Measurements from ENCODE around the gene KCNQ2. TPM values are rescaled to one million over a fixed set of nuclear protein-coding genes. Genes with fewer than 3 reads are reported as not detected.

KCNQ2 gene
- total and polyA plus RNA-seq, 7 donors: 0.01 to 2.8 (median 0.15) TPM; not detected in 1

DNA sequence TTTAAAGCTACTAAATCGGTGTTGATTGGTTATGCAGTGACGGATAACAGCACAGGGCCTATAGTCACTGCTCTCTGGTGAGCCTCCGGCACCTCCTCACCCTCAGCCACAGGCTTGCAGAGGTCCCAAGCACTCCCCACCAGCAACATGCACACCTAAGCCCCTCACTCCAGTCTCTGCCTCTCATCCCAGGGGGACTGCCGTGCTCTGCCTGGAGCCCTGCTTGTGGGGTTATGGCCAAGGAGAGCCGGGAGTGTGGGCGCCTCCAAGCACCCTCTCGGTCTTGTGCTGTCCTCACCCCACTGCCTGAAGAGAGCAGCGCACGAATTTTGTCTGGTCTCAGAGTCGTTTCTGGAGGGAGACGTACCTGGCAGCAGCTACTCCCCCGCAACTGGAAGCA, 33.3 kb upstream of the KCNQ2 start:
- intact Hi-C loops (cut with DNase I): no loop called here
- H3K4me3 ChIP-seq: no peak overlapping the region
- H3K9me3 ChIP-seq: peaks cover 12% of the 10 kb centered on the region
- no peak for ATAC-seq
- H3K27ac ChIP-seq: no peak overlapping the region
- H3K27me3 ChIP-seq (ENCODE audit: insufficient read depth in 3 of 3, low read length in 2 of 3): no peaks in the 10 kb centered on the region
- DNase-seq: peak in 1 of 2 donors; percentile 25
- WGBS, 3 donors: 79 to 86% (median 85%) methylated on average over 12 of the region's 12 CpGs
- TF ChIP-seq, protein P1, sequence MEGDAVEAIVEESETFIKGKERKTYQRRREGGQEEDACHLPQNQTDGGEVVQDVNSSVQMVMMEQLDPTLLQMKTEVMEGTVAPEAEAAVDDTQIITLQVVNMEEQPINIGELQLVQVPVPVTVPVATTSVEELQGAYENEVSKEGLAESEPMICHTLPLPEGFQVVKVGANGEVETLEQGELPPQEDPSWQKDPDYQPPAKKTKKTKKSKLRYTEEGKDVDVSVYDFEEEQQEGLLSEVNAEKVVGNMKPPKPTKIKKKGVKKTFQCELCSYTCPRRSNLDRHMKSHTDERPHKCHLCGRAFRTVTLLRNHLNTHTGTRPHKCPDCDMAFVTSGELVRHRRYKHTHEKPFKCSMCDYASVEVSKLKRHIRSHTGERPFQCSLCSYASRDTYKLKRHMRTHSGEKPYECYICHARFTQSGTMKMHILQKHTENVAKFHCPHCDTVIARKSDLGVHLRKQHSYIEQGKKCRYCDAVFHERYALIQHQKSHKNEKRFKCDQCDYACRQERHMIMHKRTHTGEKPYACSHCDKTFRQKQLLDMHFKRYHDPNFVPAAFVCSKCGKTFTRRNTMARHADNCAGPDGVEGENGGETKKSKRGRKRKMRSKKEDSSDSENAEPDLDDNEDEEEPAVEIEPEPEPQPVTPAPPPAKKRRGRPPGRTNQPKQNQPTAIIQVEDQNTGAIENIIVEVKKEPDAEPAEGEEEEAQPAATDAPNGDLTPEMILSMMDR (IDR thresholded peaks at IDR 0.05): no peak
- H3K36me3 ChIP-seq (ENCODE audit: insufficient read depth in 1 of 2, low read depth in 1 of 2): no peaks in the 10 kb centered on the region
- H3K4me1 ChIP-seq: peaks cover 31% of the 10 kb centered on the region

DNA sequence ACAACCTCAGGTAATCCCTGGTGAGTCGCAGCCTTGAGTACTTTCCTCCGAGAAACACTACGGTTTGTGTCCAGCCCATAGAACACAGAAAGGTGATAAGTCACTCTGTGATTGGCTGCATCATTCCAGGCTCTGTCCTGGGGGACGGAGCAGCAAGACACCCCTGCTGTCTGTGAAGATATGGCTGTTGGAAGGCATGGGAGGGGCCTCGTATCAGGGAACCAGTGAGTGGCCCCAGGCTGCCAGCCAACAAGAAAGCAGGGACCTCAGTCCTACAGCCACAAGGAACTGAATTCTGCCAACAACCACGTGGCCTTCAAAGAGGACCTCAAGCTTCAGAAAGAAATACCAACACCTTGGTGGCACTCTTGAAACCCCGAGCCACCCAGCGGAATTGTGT, 32.8 kb upstream of the KCNQ2 start:
- Histone ChIP-seq H3K36me3 (ENCODE audit: insufficient read depth in 1 of 2, low read depth in 1 of 2) (no peaks in the 10 kb centered on the region), H3K27me3 (ENCODE audit: insufficient read depth in 3 of 3, low read length in 2 of 3) (no peaks in the 10 kb centered on the region), H3K4me1 (peaks cover 33% of the 10 kb centered on the region), H3K27ac (no peak overlapping the region), H3K4me3 (no peak overlapping the region), H3K9me3 (peaks cover 12% of the 10 kb centered on the region)
- intact Hi-C loops (cut with DNase I): no loop called here
- WGBS, 3 donors: 85 to 87% (median 86%) methylated on average over 8 of the region's 8 CpGs
- peak in 1 of 2 donors; percentile 24 for DNase-seq
- TF ChIP-seq, protein P1 (IDR thresholded peaks at IDR 0.05): no peak
- no peak for ATAC-seq

DNA sequence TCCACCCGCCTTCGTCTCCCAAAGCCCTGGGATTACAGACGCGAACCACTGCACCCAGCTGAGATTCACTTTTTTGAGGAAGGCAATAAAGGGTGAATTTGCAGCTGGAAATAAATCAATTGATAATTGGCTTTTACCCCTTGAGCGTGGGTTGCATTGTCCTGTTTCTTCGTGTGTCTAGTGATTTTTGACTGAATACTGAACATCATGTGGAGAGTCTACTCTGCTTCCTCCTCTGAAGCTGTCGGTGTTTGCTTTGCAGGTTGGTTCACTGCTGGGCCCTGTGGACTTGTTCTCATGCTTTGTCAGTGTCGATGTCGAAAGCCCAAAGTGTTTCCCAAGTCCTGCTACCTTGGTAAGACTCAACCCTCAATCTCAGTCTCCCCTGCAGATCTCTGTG, 32.2 kb upstream of the KCNQ2 start:
- H3K4me3 ChIP-seq: no peak overlapping the region
- intact Hi-C loops (cut with DNase I): no loop called here
- H3K27ac ChIP-seq: no peak overlapping the region
- no peaks in the 10 kb centered on the region for H3K36me3 ChIP-seq (ENCODE audit: insufficient read depth in 1 of 2, low read depth in 1 of 2)
- ATAC-seq (no peak), DNase-seq (peak in 1 of 2 donors; percentile 6)
- peaks cover 32% of the 10 kb centered on the region for H3K4me1 ChIP-seq
- 81 to 91% (median 88%) methylated on average over 9 of the region's 9 CpGs for WGBS, 3 donors
- peaks cover 12% of the 10 kb centered on the region for H3K9me3 ChIP-seq
- no peaks in the 10 kb centered on the region for H3K27me3 ChIP-seq (ENCODE audit: insufficient read depth in 3 of 3, low read length in 2 of 3)
- TF ChIP-seq, protein P1 (IDR thresholded peaks at IDR 0.05): no peak

DNA sequence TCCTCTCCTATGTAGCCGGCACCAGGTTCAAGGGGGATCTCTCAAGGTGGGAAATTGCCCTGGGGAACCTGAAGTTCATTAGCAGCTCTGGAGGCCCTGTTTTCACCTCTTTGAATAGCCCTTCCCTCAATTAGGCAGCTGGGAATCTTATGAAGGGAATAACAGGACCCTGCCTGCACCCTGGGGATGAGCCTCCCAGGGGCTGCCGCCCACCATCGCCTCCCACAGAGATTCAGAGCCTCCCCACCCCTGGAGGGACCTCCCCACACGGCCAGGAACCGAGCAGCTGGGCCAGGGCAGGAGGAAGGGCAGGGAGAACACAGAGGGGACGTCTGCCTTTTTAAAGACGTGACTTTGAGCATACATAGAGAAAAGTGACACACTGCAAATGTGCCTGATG, 31.1 kb upstream of the KCNQ2 start:
- WGBS, 3 donors: 49 to 62% (median 57%) methylated on average over 7 of the region's 7 CpGs
- peak overlapping the region; percentile 41 for H3K27ac ChIP-seq
- H3K36me3 ChIP-seq (ENCODE audit: insufficient read depth in 1 of 2, low read depth in 1 of 2): no peaks in the 10 kb centered on the region
- TF ChIP-seq, protein P1 (IDR thresholded peaks at IDR 0.05): no peak
- ATAC-seq (no peak), DNase-seq (peak in 1 of 2 donors; percentile 34)
- peaks cover 30% of the 10 kb centered on the region for H3K4me1 ChIP-seq
- intact Hi-C loops (cut with DNase I): no loop called here
- peaks cover 12% of the 10 kb centered on the region for H3K9me3 ChIP-seq
- H3K4me3 ChIP-seq: no peak overlapping the region
- H3K27me3 ChIP-seq (ENCODE audit: insufficient read depth in 3 of 3, low read length in 2 of 3): no peaks in the 10 kb centered on the region

DNA sequence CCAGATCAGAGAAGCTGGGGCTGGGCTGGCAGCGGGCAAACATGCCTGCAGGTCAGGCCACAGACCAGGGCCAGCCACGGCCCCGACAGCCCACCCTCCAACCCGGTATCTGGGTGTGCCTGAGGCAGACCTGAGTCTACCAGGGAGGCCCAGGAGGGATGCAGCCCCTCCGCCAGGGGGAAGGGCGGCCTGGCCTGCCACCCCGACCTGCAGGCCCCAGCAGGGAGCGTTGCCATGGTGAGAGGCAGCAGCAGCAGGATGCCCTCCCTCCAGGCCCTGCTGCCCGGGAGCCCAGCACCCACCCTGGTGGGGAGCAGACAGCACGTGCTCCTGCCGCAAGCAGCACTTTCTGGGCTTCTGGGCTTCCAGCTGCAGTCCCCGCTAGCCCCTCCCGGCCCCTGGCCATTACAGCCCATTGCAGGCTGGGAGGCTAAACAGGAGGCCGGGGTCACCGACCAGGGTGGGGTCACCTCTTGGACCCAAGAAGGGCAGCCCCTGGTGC, 30.3 kb upstream of the KCNQ2 start:
- Histone ChIP-seq H3K36me3 (ENCODE audit: insufficient read depth in 1 of 2, low read depth in 1 of 2) (no peaks in the 10 kb centered on the region), H3K4me3 (no peak overlapping the region), H3K4me1 (peaks cover 30% of the 10 kb centered on the region), H3K27me3 (ENCODE audit: insufficient read depth in 3 of 3, low read length in 2 of 3) (no peaks in the 10 kb centered on the region), H3K27ac (peak overlapping the region; percentile 94), H3K9me3 (peaks cover 12% of the 10 kb centered on the region)
- TF ChIP-seq, protein P1 (IDR thresholded peaks at IDR 0.05): no peak
- intact Hi-C loops (cut with DNase I): no loop called here
- ATAC-seq: no peak
- WGBS, 3 donors: 52 to 71% (median 69%) methylated on average over 12 to 15 of the region's 15 CpGs
- DNase-seq: peak in 1 of 2 donors; percentile 56
